Renal pelvis (tissue), 4 donors: ENCODE results near the gene MRO. TPM values are rescaled to one million over a fixed set of nuclear protein-coding genes. Genes with fewer than 3 reads are reported as not detected.
"Not testable (repeated sequence)": the region's sequence is repeated elsewhere in the genome, so short reads cannot be mapped to it uniquely, and the experiment has no call there.

Source experiments
- DNase-seq: peaks from one replicate; pipeline ENCODE4 v3.0.0-alpha.2; 2013
- polyA plus RNA-seq, 3 donors: library from polyadenylated mRNA; unstranded; fragments of 120-200 nt; gene quantifications; one replicate each; pipeline ENCODE4 v1.2.1, GENCODE V29; 2013; ENCODE audit not compliant: insufficient read length in 3 of 3

The MRO gene
- polyA plus RNA-seq, 3 donors, result 2.9 to 3.1 (median 2.9) TPM

- DNase-seq, result no peak
Measured at GRCh38 chr18:50792885-50793284, 26.9 kb downstream of the MRO start.

DNA sequence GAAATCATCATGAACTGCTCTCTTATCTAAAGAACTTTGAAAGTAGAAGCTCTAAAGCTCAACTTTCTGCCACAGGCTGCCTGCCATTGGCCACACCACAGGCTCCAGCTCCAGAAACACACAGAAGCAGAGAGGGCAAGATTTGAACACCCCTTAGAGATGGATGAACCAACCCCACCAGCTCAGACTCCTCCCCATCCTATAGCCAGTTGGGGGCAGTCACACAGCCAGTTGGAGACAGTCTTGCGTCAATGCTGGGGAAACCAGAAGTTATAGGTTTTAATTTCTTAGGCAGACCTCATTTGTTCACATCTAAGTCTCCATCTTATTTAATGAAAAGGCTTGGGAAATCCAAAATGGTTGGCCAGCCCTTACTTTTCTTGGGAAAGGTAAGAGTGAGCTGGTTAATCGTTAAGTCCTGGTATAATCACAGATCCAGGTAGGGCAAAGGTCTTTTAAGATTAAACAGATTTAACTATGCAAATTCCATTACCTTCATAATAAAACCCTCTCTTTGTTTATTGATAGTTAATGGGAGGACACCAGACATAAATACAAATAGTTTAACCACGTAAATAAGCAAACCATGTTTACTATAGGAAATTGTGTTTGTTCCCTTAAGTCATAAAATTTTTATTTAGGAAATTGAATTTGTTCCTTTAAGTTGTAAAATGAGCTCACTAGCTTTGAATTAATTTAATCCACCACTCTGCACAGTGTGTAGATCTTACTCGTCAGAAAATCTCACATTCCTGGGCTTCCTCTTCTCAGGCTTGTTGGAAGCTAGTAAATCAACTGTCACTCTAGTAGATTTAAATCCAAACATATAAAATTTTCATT, 28.0 kb downstream of the MRO start:
- no peak for DNase-seq

- DNase-seq, result no peak
Measured at GRCh38 chr18:50790948-50791347, 28.9 kb downstream of the MRO start.

DNA sequence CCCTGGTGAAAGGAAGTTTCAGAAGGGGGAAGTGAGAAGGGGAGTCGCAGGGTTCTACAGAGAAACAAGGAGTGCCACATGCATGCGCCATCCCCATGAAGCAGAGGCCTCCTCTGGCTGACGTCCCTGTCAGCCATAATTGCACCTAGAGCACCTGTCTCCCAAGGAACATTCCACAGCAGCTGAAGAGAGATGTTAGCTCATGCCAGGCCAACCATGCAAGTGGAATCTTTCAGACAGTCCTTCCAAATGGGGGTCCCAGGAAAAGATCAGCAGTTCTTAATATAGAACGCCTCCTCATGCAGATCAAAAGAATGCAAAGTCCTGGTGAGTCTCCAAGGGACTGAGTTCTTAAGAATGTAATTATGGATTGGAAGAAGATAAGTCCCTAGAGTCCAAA, 29.6 kb downstream of the MRO start:
- no peak for DNase-seq

DNA sequence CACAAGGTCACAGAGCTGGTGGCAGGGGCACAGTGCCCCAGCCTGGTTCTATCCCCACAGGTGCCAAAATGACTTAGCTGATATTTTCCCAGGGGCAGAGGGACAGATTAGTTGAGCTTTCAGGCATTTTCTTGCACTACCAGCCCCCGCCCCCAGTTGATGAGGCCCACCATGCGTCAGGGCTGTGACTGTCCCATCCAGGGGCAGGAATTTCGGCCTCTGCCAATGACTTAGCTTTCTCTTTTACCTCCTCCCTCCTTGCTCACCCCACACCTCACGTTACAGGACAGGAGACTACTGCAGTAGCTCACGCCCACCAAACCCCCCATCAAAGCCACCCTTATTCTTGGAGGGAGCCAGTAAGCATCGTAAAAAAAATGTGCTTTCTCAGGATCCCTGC, 31.5 kb downstream of the MRO start:
- DNase-seq, result no peak

- no peak for DNase-seq
Measured at GRCh38 chr18:50786864-50787263, 33.0 kb downstream of the MRO start.

- DNase-seq, result no peak
Measured at GRCh38 chr18:50783553-50783952, 36.3 kb downstream of the MRO start.

- not testable (repeated sequence) for DNase-seq
Measured at GRCh38 chr18:50779021-50779420, 40.8 kb downstream of the MRO start.

DNA sequence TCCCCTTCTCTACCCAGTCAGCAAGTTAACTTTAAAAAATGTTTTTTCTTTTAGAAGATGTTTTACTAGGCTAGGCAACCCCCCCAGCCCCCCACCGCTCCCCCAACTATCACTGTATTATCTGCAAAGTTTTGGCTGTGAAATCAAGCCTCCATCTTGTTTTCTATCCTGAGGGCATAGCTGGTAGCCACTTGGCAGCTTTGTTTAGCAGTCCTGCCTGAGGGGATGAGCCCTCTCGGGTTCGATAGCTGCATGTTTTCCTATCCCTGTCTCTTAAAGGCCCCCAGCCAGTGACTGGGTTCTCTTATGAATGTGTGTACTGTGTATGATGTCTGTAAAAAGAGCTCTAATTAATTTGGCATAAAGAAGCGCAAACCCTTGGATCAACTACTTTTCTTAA, 43.4 kb downstream of the MRO start:
- DNase-seq, result no peak

- no peak for DNase-seq
Measured at GRCh38 chr18:50775726-50776125, 44.1 kb downstream of the MRO start.

DNA sequence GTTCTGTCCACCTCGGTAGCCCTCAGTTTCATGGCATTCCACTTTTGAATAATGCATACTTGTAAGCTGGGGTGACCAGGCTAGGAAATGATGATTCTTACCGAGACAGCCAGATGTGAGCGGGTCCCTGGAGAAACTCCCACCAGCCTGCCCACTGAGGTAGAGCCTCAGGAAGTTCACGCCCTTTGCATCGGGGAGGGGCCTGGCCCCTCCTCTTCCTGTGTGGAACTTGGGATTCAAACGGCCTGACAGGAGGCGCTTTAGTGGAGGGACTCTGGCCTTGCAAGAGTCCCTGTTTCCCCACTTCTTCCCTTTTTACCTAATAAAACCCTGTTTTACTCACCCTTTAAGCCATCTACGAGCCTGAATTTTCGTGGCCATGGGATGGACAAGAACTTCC, 44.6 kb downstream of the MRO start:
- no peak for DNase-seq

DNA sequence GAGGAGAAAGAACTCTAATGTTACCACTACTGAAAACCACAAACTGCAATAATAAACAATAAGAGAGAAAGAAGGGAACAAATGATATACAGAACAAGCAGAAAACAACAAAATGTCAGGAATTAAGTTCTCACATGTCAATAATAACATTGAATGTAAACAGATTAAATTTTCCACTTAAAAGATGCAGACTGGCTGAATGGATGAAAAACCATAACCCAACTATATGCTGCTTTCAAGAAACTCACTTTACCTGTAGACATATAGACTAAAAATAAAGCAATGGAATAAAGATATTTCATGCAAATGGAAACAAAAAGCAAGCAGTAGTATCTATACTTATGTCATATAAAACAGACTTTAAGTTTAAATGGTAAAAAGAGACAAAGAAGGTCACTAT, 50.4 kb downstream of the MRO start:
- no peak for DNase-seq

DNA sequence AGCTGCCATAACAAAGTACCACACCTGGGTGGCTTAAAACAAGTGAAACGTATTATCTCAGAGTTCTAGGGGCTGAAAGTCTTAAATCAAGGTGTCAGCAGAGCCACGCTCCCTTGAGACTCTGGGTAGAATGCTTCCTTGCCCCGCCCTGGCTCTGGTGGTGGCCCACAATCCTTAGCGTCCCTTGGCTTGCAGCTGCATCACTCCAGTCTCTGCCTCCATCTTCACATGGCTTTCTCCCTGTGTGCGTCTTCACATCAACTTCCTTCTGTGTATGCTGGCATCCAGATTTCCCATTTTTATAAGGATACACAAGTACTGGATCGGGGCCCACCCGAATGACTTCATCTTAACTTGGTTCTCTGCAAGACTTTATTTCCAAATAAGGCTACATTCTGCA, 62.5 kb downstream of the MRO start:
- no peak for DNase-seq

GRCh38 chr18:50754297-50754696, 65.5 kb downstream of the MRO start:
- no peak for DNase-seq

DNA sequence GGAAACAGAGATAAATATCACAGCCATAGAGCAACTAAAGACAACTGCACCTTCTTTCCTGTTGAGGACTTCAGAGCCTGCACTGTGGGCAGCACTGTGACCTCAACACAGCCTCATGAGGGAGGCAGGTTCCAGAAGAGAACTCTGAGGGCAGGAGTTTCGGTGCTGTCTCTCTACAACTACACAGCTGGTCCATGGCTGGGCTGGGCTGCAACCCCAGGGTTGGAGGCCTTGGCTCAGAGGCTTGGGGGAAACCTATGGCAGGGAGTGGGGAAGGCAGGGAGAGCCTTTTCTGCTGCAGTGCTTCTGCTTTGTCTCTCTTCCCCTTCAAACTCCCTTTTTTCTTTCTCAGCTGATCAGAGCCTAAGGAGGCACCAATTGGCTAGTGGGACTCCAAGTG, 66.5 kb downstream of the MRO start:
- DNase-seq, result no peak

- DNase-seq, result no peak
Measured at GRCh38 chr18:50751947-50752346, 67.9 kb downstream of the MRO start.

- peak; percentile 21 for DNase-seq
Measured at GRCh38 chr18:50751490-50751889, 68.3 kb downstream of the MRO start.

DNA sequence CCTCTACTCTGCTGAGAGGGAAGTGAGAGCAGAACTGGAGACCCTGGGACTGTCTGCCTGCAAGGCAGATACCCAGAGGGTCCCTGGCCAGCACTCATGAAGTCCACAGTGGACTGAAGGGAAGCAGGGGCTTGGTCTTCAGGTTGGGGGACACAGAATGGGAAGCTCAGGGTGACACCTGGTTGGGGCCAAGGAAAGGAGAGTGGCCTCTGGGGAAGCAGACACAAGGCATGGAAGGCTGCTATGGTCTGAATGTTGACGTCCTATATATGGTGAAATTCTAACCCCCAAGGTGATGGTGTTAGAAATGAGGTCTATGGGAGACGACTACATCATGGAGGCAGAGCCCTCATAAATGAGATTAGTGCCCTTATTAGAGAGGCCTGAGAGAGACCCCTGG, 69.3 kb downstream of the MRO start:
- no peak for DNase-seq

GRCh38 chr18:50749945-50750344, 69.9 kb downstream of the MRO start:
- DNase-seq, result no peak

GRCh38 chr18:50749421-50749820, 70.4 kb downstream of the MRO start:
- no peak for DNase-seq

DNA sequence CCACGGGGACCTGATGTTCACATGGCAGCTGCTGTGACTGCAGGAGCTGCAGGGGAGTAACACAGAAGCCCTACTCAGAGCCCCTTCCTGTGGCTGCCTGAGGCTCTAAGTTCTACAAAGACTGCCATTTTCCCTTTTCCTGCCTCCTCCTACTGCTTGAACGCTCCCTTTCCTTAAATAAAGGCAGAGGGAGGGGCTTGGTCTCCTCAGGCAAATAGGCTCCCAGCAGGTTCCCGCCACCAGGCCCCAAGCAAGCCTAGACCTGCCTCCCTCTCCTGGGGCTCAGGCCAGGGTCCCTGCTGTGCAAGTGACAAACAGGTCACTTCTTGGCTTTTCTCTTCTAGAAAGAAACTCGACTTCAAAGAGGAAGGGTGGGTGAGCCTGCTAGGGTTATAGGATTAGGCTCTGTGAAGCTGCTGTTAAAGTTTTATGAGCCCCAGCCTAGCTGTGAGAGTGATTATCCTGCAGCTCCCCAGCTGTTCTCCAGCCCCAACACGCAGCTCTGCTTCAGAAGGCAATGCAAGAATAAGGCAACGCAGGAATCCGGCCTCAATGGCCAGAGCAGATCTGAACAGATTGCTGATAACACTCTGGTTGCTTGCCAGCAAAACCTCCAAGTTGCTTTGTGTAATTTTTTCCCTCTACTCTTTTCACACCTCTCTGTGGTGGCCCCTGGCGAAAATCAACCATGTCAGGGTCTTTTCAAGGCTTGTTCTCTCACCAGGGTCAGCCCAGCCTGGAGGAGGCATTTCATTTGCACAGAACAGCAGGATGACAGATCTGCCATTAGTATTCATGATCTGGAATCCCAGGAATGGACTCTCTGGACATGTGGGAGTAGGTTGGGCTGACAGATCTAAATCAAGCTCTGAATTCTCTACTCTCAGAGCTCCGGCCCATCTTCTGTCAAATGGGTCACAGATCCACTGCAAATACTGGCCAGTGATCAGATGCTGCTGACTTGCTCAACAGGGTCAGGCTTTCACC, 71.3 kb downstream of the MRO start:
- DNase-seq, result no peak

DNA sequence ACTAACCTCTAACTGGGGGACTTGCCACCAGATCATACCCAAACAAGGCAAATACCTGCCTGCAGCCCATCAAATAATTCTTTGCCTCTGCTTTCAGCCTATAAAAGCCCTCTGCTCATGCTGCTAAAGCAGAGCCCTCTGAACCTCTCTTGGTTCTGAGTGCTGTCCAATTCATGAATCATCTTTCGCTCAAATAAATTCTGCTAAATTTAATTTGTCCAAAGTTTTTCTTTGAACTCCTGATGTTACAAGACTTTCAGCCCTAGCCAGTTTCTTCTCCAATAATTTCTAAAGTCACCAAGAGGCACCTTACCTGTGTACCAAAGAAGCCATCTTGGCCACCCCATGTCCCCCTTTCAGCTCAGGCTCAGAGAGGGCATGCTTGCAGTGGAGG, 72.0 kb downstream of the MRO start:
- no peak for DNase-seq

- no peak for DNase-seq
Measured at GRCh38 chr18:50745945-50746344, 73.9 kb downstream of the MRO start.
